ENCODE data around the gene C1orf21.

C1orf21 gene

GRCh38 chr1:184514447-184514846 lies 127.6 kb downstream of the C1orf21 start:
- Histone ChIP-seq H3K27me3 (replicated peaks) (no peaks in the 10 kb centered on the region), H3K4me3 (ENCODE audit: low read depth, low read length) (no peak overlapping the region), H3K36me3 (replicated peaks) (no peaks in the 10 kb centered on the region), H3K27ac (no peak overlapping the region)
- DNase-seq, result no peak
- in situ Hi-C loops (cut with HindIII; ENCODE audit: low pct_ligation_motif_present, low sequenced_read_pairs), result no loop called here
- TF ChIP-seq CTCF (IDR thresholded peaks at IDR 0.05; ENCODE audit: low read depth, low read length, missing control alignments), result no peak

GRCh38 chr1:184517130-184517529 lies 130.3 kb downstream of the C1orf21 start:
- no peaks in the 10 kb centered on the region for H3K36me3 ChIP-seq (replicated peaks)
- no peak overlapping the region for H3K27ac ChIP-seq
- no peak for TF ChIP-seq CTCF (IDR thresholded peaks at IDR 0.05; ENCODE audit: low read depth, low read length, missing control alignments)
- in situ Hi-C loops (cut with HindIII; ENCODE audit: low pct_ligation_motif_present, low sequenced_read_pairs), result no loop called here
- no peaks in the 10 kb centered on the region for H3K27me3 ChIP-seq (replicated peaks)
- no peak for DNase-seq
- no peak overlapping the region for H3K4me3 ChIP-seq (ENCODE audit: low read depth, low read length)

- TF ChIP-seq CTCF (IDR thresholded peaks at IDR 0.05; ENCODE audit: low read depth, low read length, missing control alignments), result no peak
- in situ Hi-C loops (cut with HindIII; ENCODE audit: low pct_ligation_motif_present, low sequenced_read_pairs), result no loop called here
- no peak for DNase-seq
- Histone ChIP-seq H3K27me3 (replicated peaks) (no peaks in the 10 kb centered on the region), H3K4me3 (ENCODE audit: low read depth, low read length) (no peak overlapping the region), H3K36me3 (replicated peaks) (no peaks in the 10 kb centered on the region), H3K27ac (no peak overlapping the region)
Measured at GRCh38 chr1:184518736-184519357, 132.0 kb downstream of the C1orf21 start.

GRCh38 chr1:184520336-184520735 lies 133.5 kb downstream of the C1orf21 start:
- no peak for TF ChIP-seq CTCF (IDR thresholded peaks at IDR 0.05; ENCODE audit: low read depth, low read length, missing control alignments)
- in situ Hi-C loops (cut with HindIII; ENCODE audit: low pct_ligation_motif_present, low sequenced_read_pairs), result no loop called here
- H3K27ac ChIP-seq, result no peak overlapping the region

GRCh38 chr1:184524248-184524647 lies 137.4 kb downstream of the C1orf21 start:
- in situ Hi-C loops (cut with HindIII; ENCODE audit: low pct_ligation_motif_present, low sequenced_read_pairs), result no loop called here
- DNase-seq, result no peak
- no peak for TF ChIP-seq CTCF (IDR thresholded peaks at IDR 0.05; ENCODE audit: low read depth, low read length, missing control alignments)
- Histone ChIP-seq H3K27me3 (replicated peaks) (no peaks in the 10 kb centered on the region), H3K36me3 (replicated peaks) (no peaks in the 10 kb centered on the region), H3K4me3 (ENCODE audit: low read depth, low read length) (no peak overlapping the region), H3K27ac (no peak overlapping the region)

More at GRCh38 chr1:184520336-184520735, 133.5 kb downstream of the C1orf21 start:
- no peak for DNase-seq
- Histone ChIP-seq H3K27me3 (replicated peaks) (no peaks in the 10 kb centered on the region), H3K4me3 (ENCODE audit: low read depth, low read length) (no peak overlapping the region), H3K36me3 (replicated peaks) (no peaks in the 10 kb centered on the region)

GRCh38 chr1:184527402-184527801 lies 140.6 kb downstream of the C1orf21 start:
- Histone ChIP-seq H3K27ac (no peak overlapping the region), H3K4me3 (ENCODE audit: low read depth, low read length) (no peak overlapping the region), H3K36me3 (replicated peaks) (no peaks in the 10 kb centered on the region), H3K27me3 (replicated peaks) (no peaks in the 10 kb centered on the region)
- no peak for TF ChIP-seq CTCF (IDR thresholded peaks at IDR 0.05; ENCODE audit: low read depth, low read length, missing control alignments)
- DNase-seq, result no peak
- in situ Hi-C loops (cut with HindIII; ENCODE audit: low pct_ligation_motif_present, low sequenced_read_pairs), result no loop called here

All from brain microvascular endothelial cell (primary cell).